HCT116 (cell line): ENCODE measurements around the gene HGS. TPM values are rescaled to one million over a fixed set of nuclear protein-coding genes. Genes with fewer than 3 reads are reported as not detected.

Experiments used
- ATAC-seq: fragments of 200-7000 bp; cut with Tn5 transposase; 2 replicates; pipeline ENCODE4 v1.9.1; 2020; ENCODE audit warnings: mild to moderate bottlenecking, moderate library complexity
- BruUV-seq: library from RNA; stranded (reverse); fragments of 400-500 nt; replicated peaks from 2 replicates; lab custom pipeline; 2021; lab: Mats Ljungman, UMichigan
- CTCF ChIA-PET: fragments of 300-600 bp; sonication (Branson Sonifier 250); formaldehyde crosslinking; loops from one replicate; lab custom pipeline; 2021; ENCODE audit warnings: antibody characterized with exemption; lab: Charles Lee
- POLR2A ChIA-PET: fragments of 300-600, 350-600 bp; sonication (Branson Sonifier 250); formaldehyde crosslinking; loops from one replicate; lab custom pipeline; 2021; ENCODE audit warnings: antibody characterized with exemption; lab: Charles Lee
- RAD21 ChIA-PET, 2 experiments: fragments of 300-600 bp; sonication (Branson Sonifier 250); formaldehyde crosslinking; loops; one replicate each; lab custom pipeline; 2023; ENCODE audit warnings: low total read pairs in 2 of 2; ENCODE audit not compliant: uncharacterized antibody in 2 of 2, unreplicated experiment in 2 of 2, low non-redundant PET in 1 of 2; lab: Charles Lee
- DNase-seq: peaks from one replicate; pipeline ENCODE4 v3.0.0-alpha.2; 2010; ENCODE audit warnings: low read depth, low spot score
- H2AFZ ChIP-seq: fragments of 200-600 bp; shearing (Covaris generic), sonication (generic); 2 replicates; pipeline ENCODE4 v1.6.1; 2017; ENCODE audit warnings: low read depth, mixed run types, mixed read lengths, antibody characterized with exemption, low read length; ENCODE audit not compliant: poor library complexity, severe bottlenecking
- H3K27ac ChIP-seq: 2 replicates; pipeline ENCODE4 v1.5.1; 2012; ENCODE audit warnings: low read depth, low read length
- H3K27me3 ChIP-seq: fragments of 200-600 bp; sonication (generic); 2 replicates; pipeline ENCODE4 v1.6.1; 2016; ENCODE audit warnings: mixed run types, low read length, mixed read lengths; ENCODE audit not compliant: insufficient read depth
- H3K36me3 ChIP-seq, 2 experiments: fragments of 200-500 bp in 1 of 2; fragments of 200-600 bp in 1 of 2; sonication (Bioruptor generic) in 1 of 2; sonication (generic) in 1 of 2; 2 replicates each; pipeline versions ENCODE4 v1.5.1 to v1.6.1; 2014 to 2016; ENCODE audit warnings: low read length in 2 of 2, inconsistent platforms in 1 of 2, mixed read lengths in 1 of 2, mixed run types in 1 of 2; ENCODE audit not compliant: insufficient read depth in 2 of 2, control insufficient read depth in 1 of 2
- H3K4me1 ChIP-seq, 2 experiments: fragments of 200-600 bp in 1 of 2; sonication (generic) in 1 of 2; 2 replicates each; pipeline versions ENCODE4 v1.5.1 to v1.6.1; 2012 to 2017; ENCODE audit warnings: low read length in 2 of 2, inconsistent platforms in 1 of 2, mild to moderate bottlenecking in 1 of 2, mixed read lengths in 1 of 2, mixed run types in 1 of 2, moderate library complexity in 1 of 2; ENCODE audit not compliant: insufficient read depth in 2 of 2, control insufficient read depth in 1 of 2
- H3K4me2 ChIP-seq: fragments of 200-600 bp; sonication (generic); 2 replicates; pipeline ENCODE4 v1.6.1; 2017; ENCODE audit warnings: mixed run types, low read length, mixed read lengths
- H3K4me3 ChIP-seq, 2 experiments: fragments of 200-600 bp in 1 of 2; sonication (generic) in 1 of 2; replicated peaks in 1 of 2; 2 replicates each; pipeline ENCODE4 v1.5.1; 2011 to 2016; ENCODE audit warnings: low read length in 2 of 2, control low read depth in 1 of 2, low read depth in 1 of 2, mild to moderate bottlenecking in 1 of 2, mixed read lengths in 1 of 2, mixed run types in 1 of 2
- H3K79me2 ChIP-seq: fragments of 200-600 bp; sonication (generic); 2 replicates; pipeline ENCODE4 v1.6.1; 2017; ENCODE audit warnings: mild to moderate bottlenecking, mixed run types, low read length, moderate library complexity, mixed read lengths; ENCODE audit not compliant: insufficient read depth
- H3K9ac ChIP-seq: fragments of 200-600 bp; sonication (generic); 2 replicates; pipeline ENCODE4 v1.6.1; 2016; ENCODE audit warnings: low read length, mixed read lengths
- H3K9me2 ChIP-seq: fragments of 200-600 bp; sonication (generic), shearing (Covaris generic); 2 replicates; pipeline ENCODE4 v1.6.1; 2017; ENCODE audit warnings: mixed run types, mild to moderate bottlenecking, moderate library complexity; ENCODE audit not compliant: insufficient read depth
- H3K9me3 ChIP-seq, 2 experiments: fragments of 200-500 bp in 1 of 2; fragments of 200-600 bp in 1 of 2; sonication (Bioruptor generic) in 1 of 2; sonication (generic) in 1 of 2; 2 replicates each; pipeline ENCODE4 v1.6.1; 2014 to 2017; ENCODE audit warnings: low read length in 2 of 2, mixed read lengths in 2 of 2, inconsistent platforms in 1 of 2, low read depth in 1 of 2, mild to moderate bottlenecking in 1 of 2, mixed run types in 1 of 2, moderate library complexity in 1 of 2; ENCODE audit not compliant: control insufficient read depth in 1 of 2, insufficient read depth in 1 of 2
- H4K20me1 ChIP-seq: fragments of 200-600 bp; sonication (generic), shearing (Covaris generic); 2 replicates; pipeline ENCODE4 v1.6.1; 2017; ENCODE audit warnings: mixed run types, mild to moderate bottlenecking, moderate library complexity; ENCODE audit not compliant: insufficient read depth
- ATF3 ChIP-seq: IDR thresholded peaks from 2 replicates; pipeline ENCODE4 v1.6.1; 2012
- ELF1 ChIP-seq: IDR thresholded peaks from 2 replicates; pipeline ENCODE4 v1.6.1; 2012; ENCODE audit warnings: low read depth, borderline replicate concordance
- EZH2 ChIP-seq: fragments of 200-600 bp; sonication (generic); IDR thresholded peaks from 2 replicates; pipeline ENCODE4 v1.6.1; 2017; ENCODE audit warnings: antibody characterized with exemption, mixed run types
- RAD21 ChIP-seq: IDR thresholded peaks from 2 replicates; pipeline ENCODE4 v1.6.1; 2012; ENCODE audit warnings: low read depth, mild to moderate bottlenecking
- SRF ChIP-seq: IDR thresholded peaks from 2 replicates; pipeline ENCODE4 v1.6.1; 2012; ENCODE audit warnings: low read depth
- intact Hi-C: fragments of 100-400 bp; cut with micrococcal nuclease; formaldehyde crosslinking; loops from 2 replicates; pipeline ENCODE4 v1.10.0; 2022
- total RNA-seq: library from RNA; stranded (reverse); gene quantifications from one replicate; pipeline ENCODE4 v1.2.1, GENCODE V29; 2021; ENCODE audit not compliant: unreplicated experiment

The HGS gene
- total RNA-seq, 1 experiment from 2014 or later: 231 TPM

GRCh38 chr17:81687770-81688541 is 4.1 kb downstream of the HGS start:
- H2AFZ ChIP-seq: no peak overlapping the region
- ATAC-seq (no peak), DNase-seq (no peak)
- peaks cover 85% of the 10 kb centered on the region for H3K79me2 ChIP-seq
- H3K4me3 ChIP-seq: no peak overlapping the region
- intact Hi-C loops: no loop called here
- no peak overlapping the region for H3K9ac ChIP-seq
- no peaks in the 10 kb centered on the region for H3K9me3 ChIP-seq
- H3K36me3 ChIP-seq: peaks cover 39 to 75% of the 10 kb centered on the region in 2 experiments
- peaks cover 10 to 15% of the 10 kb centered on the region in 2 experiments for H3K4me1 ChIP-seq
- POLR2A ChIA-PET: no interaction called here
- TF ChIP-seq ELF1 (no peak), RAD21 (no peak), ATF3 (no peak), SRF (no peak)
- no peak overlapping the region; the same call in 1 of the 2 replicates for H3K27ac ChIP-seq
- no peak overlapping the region for H3K4me2 ChIP-seq
- RAD21 ChIA-PET: no interaction called here
- H3K27me3 ChIP-seq: no peaks in the 10 kb centered on the region
- no peaks in the 10 kb centered on the region for H3K9me2 ChIP-seq
- no TSS peak for BruUV-seq
- CTCF ChIA-PET: no interaction called here
- peaks cover 6% of the 10 kb centered on the region; the same call in 1 of the 2 replicates for H4K20me1 ChIP-seq

- ATAC-seq (no peak), DNase-seq (no peak)
- Histone ChIP-seq H3K36me3 (peaks cover 44 to 82% of the 10 kb centered on the region in 2 experiments), H3K9me3 (no peaks in the 10 kb centered on the region), H4K20me1 (peaks cover 6% of the 10 kb centered on the region; the same call in 1 of the 2 replicates), H3K4me1 (peaks cover 10 to 15% of the 10 kb centered on the region in 2 experiments), H2AFZ (no peak overlapping the region), H3K4me3 (no peak overlapping the region), H3K9ac (no peak overlapping the region), H3K9me2 (no peaks in the 10 kb centered on the region), H3K79me2 (peaks cover 85% of the 10 kb centered on the region), H3K27me3 (no peaks in the 10 kb centered on the region), H3K27ac (no peak overlapping the region; the same call in 1 of the 2 replicates), H3K4me2 (no peak overlapping the region)
- TF ChIP-seq EZH2 (no peak), SRF (no peak)
- ChIA-PET CTCF (no interaction called here), POLR2A (no interaction called here), RAD21 (no interaction called here)
- intact Hi-C loops: no loop called here
- BruUV-seq: no TSS peak
Observed at GRCh38 chr17:81688616-81689015, 4.8 kb downstream of the HGS start.
